IPS DF 6.9 (cell line): ENCODE data around the gene HOTAIR.

Experiments
- DNase-seq: peaks from one replicate; pipeline ENCODE4 v3.0.0-alpha.2; 2013; ENCODE audit warnings: low read depth, low spot score
- H3K27ac ChIP-seq: one replicate; pipeline ENCODE4 v1.5.1; 2013; ENCODE audit warnings: low read length, control low read depth
- H3K27me3 ChIP-seq: 2 replicates; pipeline ENCODE4 v1.6.1; 2013; ENCODE audit warnings: mild to moderate bottlenecking, low read length; ENCODE audit not compliant: control insufficient read depth, insufficient read depth
- H3K36me3 ChIP-seq: 2 replicates; pipeline ENCODE4 v1.6.1; 2013; ENCODE audit warnings: low read length; ENCODE audit not compliant: control insufficient read depth, insufficient read depth
- H3K4me1 ChIP-seq: 2 replicates; pipeline ENCODE4 v1.6.1; 2013; ENCODE audit warnings: low read length; ENCODE audit not compliant: control insufficient read depth, insufficient read depth
- H3K4me3 ChIP-seq: 2 replicates; pipeline ENCODE4 v1.5.1; 2013; ENCODE audit warnings: mild to moderate bottlenecking, low read length
- H3K9me3 ChIP-seq: 2 replicates; pipeline ENCODE4 v1.6.1; 2013; ENCODE audit warnings: low read length, inconsistent platforms; ENCODE audit not compliant: control insufficient read depth, insufficient read depth
- WGBS: extraction: QIAGEN DNeasy Blood & Tissue Kit; methylation state at CpG from one replicate; pipeline ENCODE4 v1.1.7; 2013; ENCODE audit warnings: mixed read lengths, missing lambda C conversion rate; ENCODE audit not compliant: insufficient read length, insufficient coverage; 5-methylcytosine and 5-hydroxymethylcytosine counted together

Gene HOTAIR

DNA sequence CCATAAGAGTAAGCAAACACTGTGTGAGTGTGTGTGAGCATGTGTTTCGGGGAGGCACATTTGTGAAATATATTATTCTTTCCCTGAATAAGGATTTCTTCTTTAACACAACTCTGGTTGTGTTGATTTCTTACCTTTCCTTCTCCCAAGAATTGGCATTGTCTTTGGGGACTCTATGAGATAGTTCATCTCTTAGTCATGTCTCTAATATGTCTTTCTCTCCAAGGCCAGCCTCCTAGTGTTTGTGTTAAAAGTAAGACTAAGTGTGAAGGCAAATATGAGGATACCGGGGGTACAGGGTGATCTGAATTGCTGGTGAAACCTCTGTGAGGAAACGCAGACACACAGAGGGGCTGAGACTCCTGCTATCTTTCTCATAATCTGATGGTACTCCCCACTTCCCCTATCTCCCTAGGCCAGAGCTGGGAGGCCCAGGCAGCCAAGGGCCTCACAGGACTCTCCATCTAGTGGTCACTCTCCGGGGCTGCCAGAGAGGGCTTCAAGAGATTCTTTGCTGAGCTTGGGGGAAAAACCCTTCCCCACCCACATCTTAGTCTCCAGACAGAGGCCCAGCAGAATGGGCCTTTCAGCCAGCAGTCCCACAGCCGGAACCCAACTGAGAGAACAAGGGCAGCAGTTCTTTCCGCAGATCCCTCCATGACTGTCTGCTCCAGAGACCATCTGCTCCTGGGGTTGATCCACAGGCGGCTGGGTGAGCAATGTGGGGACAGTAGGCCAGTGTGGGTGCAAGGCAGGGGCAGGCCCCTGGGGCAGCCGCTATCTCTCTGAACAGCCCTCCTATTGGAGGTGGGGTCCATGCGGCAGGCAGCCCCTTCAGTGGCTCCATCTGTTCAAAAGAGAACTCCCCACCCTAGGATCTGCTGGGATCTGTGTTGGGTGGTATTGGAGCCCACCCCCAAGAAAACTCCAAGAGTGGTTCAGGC is 25.8 kb downstream of the HOTAIR start:
- Histone ChIP-seq H3K4me3 (no peak overlapping the region), H3K27ac (no peak overlapping the region), H3K27me3 (peaks cover 98% of the 10 kb centered on the region), H3K4me1 (no peaks in the 10 kb centered on the region), H3K36me3 (no peaks in the 10 kb centered on the region), H3K9me3 (no peaks in the 10 kb centered on the region)
- DNase-seq: no peak
- WGBS: no CpG with 5 or more reads among the region's 9 CpGs

DNA sequence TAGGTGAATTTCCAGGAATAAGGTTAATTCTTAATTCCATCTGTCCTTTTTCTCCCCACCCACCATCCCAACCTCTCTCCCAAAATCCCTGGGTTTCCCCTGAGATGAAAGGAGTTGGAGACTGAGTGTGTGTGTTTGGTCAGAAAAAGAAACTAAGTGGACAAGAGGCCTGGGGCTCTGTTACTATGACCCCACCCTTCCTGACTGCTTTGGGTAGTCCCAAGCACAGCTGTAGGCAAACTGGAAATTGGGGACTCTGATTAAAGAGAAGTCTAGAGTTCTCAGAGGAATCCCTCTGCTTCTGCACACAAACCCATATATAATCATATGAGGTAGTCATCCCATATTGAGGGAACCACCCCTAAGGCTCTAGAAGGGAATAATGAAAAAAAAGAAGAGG is 27.0 kb downstream of the HOTAIR start:
- H3K9me3 ChIP-seq: no peaks in the 10 kb centered on the region
- H3K4me3 ChIP-seq: no peak overlapping the region
- no peaks in the 10 kb centered on the region for H3K36me3 ChIP-seq
- DNase-seq: no peak
- peaks cover 94% of the 10 kb centered on the region for H3K27me3 ChIP-seq
- H3K4me1 ChIP-seq: no peaks in the 10 kb centered on the region
- H3K27ac ChIP-seq: no peak overlapping the region

DNA sequence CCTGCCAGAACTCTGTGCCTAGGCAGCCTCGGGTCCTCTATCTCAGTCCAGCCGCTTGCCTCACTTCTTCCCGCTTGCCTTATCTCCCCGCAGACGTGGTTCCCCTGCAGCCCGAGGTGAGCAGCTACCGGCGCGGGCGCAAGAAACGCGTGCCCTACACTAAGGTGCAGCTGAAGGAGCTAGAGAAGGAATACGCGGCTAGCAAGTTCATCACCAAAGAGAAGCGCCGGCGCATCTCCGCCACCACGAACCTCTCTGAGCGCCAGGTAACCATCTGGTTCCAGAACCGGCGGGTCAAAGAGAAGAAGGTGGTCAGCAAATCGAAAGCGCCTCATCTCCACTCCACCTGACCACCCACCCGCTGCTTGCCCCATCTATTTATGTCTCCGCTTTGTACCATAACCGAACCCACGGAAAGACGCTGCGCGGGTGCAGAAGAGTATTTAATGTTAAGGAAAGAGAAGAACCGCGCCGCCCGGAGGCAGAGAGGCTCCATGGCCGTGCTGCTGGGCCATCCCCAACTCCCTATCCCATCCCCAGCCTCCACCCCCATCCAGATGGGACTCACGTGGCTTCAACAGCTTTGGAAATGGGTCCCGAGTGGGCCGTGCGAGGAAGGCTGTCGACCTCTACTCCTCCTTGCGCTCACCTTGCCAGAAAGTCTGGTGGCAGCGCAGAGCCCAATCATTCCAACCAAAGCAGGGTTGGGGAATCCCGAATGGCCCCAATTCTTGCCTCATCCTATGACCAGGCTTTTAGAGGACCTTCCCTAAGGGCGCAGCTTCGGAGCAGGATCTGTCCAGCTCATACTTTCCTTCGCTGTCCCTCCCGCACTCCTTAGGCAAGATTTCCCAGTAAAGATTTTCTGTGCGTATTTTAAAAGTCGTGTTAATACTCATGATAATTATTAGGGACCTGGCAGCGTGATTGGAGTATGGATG is 29.6 kb downstream of the HOTAIR start:
- Histone ChIP-seq H3K27me3 (peaks cover 90% of the 10 kb centered on the region), H3K4me1 (no peaks in the 10 kb centered on the region), H3K27ac (no peak overlapping the region), H3K9me3 (no peaks in the 10 kb centered on the region), H3K36me3 (no peaks in the 10 kb centered on the region), H3K4me3 (no peak overlapping the region)
- DNase-seq: no peak
- no CpG with 5 or more reads among the region's 51 CpGs for WGBS

DNA sequence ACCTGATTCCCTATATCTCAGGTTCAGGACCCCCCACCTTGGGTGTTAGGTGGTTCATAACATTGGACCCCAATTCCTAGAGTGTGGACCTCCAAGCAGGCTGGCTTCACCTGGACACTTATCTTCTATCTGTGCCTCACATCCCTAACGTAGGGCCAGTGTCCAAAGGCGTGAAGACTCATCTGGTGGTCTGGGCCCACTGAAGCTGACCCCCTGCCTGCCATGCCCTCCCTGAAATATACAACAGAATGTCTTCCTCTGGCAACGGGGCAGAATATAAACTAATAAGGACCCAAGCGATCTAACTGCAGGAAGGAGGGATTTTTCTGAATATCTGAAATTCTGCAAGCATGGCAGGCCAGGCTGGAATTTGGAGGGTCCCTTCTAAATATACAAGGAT is 30.5 kb downstream of the HOTAIR start:
- peaks cover 89% of the 10 kb centered on the region for H3K27me3 ChIP-seq
- WGBS: no CpG with 5 or more reads among the region's 4 CpGs
- no peak overlapping the region for H3K4me3 ChIP-seq
- DNase-seq: no peak
- H3K9me3 ChIP-seq: no peaks in the 10 kb centered on the region
- H3K4me1 ChIP-seq: no peaks in the 10 kb centered on the region
- H3K36me3 ChIP-seq: no peaks in the 10 kb centered on the region
- no peak overlapping the region for H3K27ac ChIP-seq

DNA sequence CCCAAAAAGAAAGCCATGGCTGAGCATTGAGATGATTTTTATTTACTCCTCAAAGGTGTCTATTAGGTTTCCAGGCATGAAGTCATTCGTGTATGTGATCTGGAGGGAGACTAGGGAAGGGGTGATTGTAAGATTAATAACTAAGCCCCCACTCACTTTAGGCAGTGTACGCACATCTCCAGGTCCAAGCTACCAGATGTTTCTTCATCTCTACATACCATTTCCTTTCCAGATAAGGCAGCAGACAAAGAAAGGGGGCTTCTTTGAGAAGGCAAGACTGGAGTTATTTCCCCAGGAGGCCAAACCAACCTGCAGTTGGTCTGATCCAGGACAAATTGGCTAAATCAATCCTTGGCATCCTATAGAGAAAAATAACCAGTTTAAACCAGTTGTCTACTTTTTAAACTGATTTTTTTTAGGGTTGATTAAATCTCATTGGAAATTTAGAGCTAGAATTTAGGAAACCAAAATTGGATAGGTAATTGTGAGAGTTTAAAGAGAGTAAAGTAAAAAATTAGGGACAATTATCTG is 32.2 kb downstream of the HOTAIR start:
- Histone ChIP-seq H3K27me3 (peaks cover 84% of the 10 kb centered on the region), H3K9me3 (no peaks in the 10 kb centered on the region), H3K36me3 (no peaks in the 10 kb centered on the region), H3K27ac (no peak overlapping the region), H3K4me3 (no peak overlapping the region), H3K4me1 (0 out of 2 replicates have a peak, but pooled peaks cover 1% of the 10 kb centered on the region)
- WGBS: no CpG with 5 or more reads among the region's 2 CpGs
- no peak for DNase-seq

DNA sequence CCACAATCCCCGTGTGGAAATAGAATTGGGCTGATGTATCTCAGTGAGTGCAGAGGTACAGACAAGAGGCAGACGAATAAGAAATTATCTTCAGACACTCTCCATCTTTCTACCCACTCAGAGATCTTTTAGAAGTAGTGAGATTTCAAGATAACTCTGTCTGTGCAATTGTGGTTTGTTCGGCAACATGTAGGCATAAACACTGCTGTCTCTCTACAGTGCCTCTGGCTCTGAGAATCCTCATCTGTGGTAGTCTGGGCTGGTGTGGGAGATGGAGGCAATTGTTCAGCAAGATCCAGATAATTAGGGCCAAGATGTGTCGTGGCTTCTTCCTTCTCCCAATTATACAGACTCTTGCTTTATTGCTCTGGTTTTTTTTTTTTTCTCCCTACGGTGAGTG is 33.0 kb downstream of the HOTAIR start:
- no peaks in the 10 kb centered on the region for H3K9me3 ChIP-seq
- 0 out of 2 replicates have a peak, but pooled peaks cover 1% of the 10 kb centered on the region for H3K4me1 ChIP-seq
- H3K27me3 ChIP-seq: peaks cover 85% of the 10 kb centered on the region
- no peak overlapping the region for H3K27ac ChIP-seq
- WGBS: no CpG with 5 or more reads among the region's 5 CpGs
- no peak overlapping the region for H3K4me3 ChIP-seq
- DNase-seq: no peak
- H3K36me3 ChIP-seq: no peaks in the 10 kb centered on the region

DNA sequence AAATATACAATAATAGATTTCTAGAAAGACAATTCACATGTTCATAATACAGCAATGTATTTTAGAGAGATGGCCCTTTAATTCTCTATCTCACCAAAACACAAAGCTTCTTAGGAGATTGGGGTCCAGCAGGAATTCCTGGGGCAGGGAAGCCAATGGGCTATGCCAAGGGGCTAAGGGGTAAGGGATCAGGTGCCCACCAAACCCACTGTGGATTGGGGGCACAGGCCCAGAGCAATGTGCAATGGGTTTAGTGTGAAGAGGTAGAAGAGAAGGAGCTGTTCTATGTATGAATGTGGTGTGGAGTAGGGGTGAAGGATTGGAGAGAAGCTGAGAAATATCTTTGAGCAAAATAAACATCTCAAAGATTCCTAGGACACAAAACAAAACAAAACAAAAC is 33.6 kb downstream of the HOTAIR start:
- no peak overlapping the region for H3K4me3 ChIP-seq
- H3K4me1 ChIP-seq: 0 out of 2 replicates have a peak, but pooled peaks cover 1% of the 10 kb centered on the region
- H3K27me3 ChIP-seq: peaks cover 85% of the 10 kb centered on the region
- H3K9me3 ChIP-seq: no peaks in the 10 kb centered on the region
- no peak overlapping the region for H3K27ac ChIP-seq
- DNase-seq: no peak
- no peaks in the 10 kb centered on the region for H3K36me3 ChIP-seq

DNA sequence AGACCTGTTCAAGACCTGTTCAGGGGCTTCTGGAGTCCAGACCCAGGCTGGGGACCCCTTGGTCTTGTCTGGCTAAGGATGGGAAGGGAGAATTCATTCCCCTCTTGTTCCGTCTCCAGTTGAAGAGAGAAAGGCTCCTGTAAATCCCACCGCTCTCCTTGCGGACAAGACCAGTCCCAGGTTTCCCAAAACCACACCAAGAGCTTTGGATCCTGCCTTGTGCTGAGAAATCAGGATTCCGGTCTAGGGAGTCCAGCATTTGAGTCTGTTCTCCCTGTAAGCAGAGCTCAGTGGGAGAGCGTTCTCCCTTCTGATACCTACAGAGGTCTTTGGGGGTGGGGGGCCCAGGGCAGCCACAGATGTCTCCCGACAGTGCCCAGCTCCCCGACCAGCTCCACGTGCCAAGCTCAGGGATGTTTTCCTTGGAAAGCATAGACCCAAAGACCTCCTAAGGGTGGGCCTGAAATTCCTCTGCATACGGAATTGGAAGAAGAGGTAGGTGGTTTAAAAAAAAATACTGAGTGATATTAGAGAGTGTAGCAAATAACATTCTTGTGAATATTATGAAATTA is 34.2 kb downstream of the HOTAIR start:
- Histone ChIP-seq H3K9me3 (no peaks in the 10 kb centered on the region), H3K4me1 (0 out of 2 replicates have a peak, but pooled peaks cover 1% of the 10 kb centered on the region), H3K4me3 (no peak overlapping the region), H3K27me3 (peaks cover 85% of the 10 kb centered on the region), H3K27ac (no peak overlapping the region), H3K36me3 (no peaks in the 10 kb centered on the region)
- DNase-seq: no peak
- no CpG with 5 or more reads among the region's 9 CpGs for WGBS

DNA sequence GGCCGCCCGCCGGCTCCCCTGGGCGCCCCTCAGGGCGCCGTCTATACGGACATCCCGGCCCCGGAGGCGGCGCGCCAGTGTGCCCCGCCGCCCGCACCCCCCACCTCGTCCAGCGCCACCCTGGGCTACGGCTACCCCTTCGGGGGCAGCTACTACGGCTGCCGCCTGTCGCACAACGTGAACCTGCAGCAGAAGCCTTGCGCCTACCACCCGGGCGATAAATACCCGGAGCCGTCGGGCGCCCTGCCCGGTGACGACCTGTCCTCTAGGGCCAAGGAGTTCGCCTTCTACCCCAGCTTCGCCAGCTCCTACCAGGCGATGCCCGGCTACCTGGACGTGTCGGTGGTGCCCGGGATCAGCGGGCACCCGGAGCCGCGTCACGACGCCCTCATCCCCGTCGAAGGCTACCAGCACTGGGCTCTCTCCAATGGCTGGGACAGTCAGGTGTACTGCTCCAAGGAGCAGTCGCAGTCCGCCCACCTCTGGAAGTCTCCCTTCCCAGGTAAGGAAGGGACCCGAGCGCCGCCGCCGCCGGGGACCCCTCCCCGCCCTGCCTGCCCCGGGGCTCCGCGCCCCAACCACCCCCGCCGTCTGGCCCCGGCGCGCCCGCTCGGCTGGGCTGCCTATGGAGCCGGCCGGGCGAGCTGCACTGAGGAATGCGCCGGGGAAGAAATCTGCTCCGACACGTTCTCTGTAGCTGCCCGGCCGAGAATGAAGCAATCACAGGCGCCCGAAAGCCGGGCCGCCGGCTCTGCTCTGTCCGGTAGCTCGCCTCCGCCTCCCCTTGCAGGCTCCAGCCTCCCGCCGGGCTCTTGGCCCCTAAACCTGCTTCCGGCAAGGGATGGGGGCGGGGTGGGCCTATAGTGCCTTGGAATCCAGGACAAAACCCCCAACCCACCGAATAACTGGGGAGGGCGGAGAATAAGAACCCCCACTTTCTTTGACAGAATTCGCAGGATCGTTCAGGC is 35.3 kb downstream of the HOTAIR start:
- Histone ChIP-seq H3K27ac (no peak overlapping the region), H3K9me3 (no peaks in the 10 kb centered on the region), H3K27me3 (peaks cover 85% of the 10 kb centered on the region), H3K4me1 (0 out of 2 replicates have a peak, but pooled peaks cover 1% of the 10 kb centered on the region), H3K4me3 (no peak overlapping the region), H3K36me3 (no peaks in the 10 kb centered on the region)
- no CpG with 5 or more reads among the region's 91 CpGs for WGBS
- DNase-seq: no peak
